ENCODE results near the gene RASSF7.
A peak's percentile ranks its signal among the peaks of the same experiment; 100 is the strongest.

RASSF7 gene

DNA sequence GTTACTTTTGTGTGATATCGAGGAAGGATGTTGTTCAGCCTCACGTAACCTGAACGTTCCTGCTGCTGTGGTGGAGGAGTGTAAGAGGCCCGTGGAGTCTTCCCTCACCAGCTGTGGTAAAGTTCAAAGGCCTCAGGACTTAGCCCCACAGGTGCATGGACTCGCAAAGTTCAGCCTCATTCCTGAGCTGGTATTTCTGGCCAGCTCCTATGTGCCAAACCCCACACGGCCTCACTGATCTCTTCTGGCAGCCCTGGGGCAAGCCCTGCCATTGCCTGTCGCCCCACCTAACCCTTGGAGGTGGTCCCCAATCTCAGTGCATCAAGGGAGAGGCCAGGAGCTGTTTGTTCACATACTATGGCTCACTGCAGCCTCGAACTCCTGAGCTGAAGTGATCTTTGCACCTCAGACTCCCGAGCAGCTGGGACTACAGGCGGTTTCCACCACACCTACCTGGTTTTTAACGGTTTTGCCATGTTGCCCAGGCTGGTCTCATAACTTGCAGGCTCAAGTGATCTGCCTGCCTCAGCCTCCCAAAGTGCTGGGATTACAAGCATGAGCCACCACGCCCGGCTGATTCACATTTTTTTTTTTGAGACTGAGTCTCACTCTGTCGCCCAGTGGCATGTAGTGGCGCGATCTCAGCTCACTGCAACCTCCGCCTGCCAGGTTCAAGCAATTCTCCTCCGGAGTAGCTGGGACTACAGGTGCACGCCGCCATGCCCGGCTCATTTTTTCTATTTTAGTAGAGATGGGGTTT is 17.7 kb downstream of the RASSF7 start:
- peak overlapping the region; percentile 81 for H3K27ac ChIP-seq
- DNase-seq (ENCODE audit: low read depth, low spot score) = no peak

DNA sequence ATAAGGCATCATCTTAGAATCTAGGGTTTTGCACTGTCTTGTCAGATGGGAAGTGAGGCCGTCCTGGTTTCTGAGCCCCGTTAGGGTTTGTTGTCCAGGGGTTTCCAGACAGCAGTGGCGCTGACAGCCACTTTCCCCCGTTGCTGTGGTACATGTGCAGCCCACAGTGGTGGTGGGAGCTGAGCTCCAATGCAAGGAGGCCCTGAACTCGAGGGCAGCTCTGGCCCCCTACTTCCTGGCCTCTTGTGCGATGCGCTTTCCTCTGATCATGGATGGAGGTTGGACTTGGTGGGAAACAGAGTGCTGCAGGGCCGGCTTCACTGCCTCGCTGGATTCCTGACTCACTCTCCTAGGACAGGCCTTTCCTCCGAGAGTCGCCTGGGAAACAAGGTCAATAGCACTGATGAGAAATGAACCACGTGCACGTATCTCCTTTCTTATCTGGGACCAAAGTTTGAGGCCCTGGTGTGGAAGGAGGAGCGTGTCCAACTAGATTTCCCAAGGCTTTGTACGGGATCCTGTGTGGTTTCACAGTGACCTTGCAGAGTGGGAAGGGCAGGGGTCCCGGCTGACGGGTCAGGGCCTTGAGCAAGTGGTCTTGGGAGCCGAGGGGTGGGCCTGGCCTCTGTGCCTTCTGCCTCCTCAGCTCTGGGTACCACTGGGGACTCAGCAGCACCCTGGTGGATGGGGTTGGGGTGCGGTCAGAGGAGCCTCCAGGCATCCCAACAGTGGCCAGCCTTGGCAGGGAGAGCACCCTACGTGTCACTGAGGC is 19.2 kb downstream of the RASSF7 start:
- DNase-seq (ENCODE audit: low read depth, low spot score) = no peak
- no peak overlapping the region for H3K27ac ChIP-seq

DNA sequence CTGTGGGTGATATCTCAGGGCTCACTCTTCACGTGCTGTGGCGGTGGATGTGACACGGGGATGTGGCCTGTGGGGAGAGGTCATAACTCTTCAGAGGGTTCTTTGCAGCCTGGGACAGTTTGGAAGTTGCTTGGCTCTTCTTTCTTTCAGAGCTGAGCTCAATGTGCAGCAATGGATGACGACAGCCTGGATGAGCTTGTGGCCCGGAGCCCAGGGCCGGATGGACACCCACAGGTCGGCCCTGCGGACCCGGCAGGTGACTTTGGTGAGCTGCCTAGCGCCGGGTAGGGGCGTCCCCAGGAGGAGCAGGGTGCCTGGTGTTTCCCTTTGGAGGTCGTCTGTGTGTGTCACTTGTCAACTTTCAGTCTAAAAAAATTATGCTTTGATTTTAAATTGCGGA is 20.6 kb downstream of the RASSF7 start:
- DNase-seq (ENCODE audit: low read depth, low spot score) = no peak
- H3K27ac ChIP-seq = no peak overlapping the region

DNA sequence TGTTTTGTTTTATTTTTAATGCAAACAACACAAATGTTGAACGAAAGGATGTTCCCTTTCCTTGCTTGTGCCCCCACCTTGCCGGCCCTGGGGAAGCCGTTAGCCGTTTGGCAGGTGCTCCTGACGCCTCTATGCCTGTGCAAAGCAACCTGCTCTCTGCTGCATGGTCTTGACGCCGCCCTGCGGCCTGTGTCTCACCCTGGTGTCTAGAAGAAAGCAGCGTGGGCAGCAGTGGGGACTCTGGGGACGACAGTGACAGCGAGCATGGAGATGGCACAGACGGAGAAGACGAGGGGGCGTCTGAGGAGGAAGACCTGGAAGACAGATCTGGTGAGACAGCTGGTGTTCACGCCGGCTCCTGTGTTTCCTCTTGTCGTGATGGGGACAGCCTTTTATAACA is 21.0 kb downstream of the RASSF7 start:
- no peak overlapping the region for H3K27ac ChIP-seq
- no peak for DNase-seq (ENCODE audit: low read depth, low spot score)

DNA sequence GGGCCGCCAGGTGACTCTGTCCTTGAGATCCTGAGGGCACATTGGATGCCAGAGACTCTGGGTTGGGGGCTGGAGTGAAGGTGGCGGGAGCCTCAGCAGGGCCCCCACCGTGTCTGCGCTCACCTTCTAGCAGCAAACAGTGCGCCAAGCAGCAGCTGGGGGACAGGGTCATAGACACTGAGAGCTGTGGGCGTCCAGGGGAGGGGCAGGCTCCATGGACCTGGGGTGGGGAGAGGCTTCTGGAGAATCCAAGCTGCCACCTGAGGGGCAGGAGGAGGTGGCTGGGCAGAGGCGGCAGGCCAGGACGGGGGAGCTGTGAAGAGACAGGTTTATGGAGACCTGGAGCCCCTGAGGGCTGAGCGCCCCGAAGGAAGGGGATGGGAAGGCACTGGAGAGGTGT is 23.5 kb downstream of the RASSF7 start:
- no peak overlapping the region for H3K27ac ChIP-seq
- no peak for DNase-seq (ENCODE audit: low read depth, low spot score)

DNA sequence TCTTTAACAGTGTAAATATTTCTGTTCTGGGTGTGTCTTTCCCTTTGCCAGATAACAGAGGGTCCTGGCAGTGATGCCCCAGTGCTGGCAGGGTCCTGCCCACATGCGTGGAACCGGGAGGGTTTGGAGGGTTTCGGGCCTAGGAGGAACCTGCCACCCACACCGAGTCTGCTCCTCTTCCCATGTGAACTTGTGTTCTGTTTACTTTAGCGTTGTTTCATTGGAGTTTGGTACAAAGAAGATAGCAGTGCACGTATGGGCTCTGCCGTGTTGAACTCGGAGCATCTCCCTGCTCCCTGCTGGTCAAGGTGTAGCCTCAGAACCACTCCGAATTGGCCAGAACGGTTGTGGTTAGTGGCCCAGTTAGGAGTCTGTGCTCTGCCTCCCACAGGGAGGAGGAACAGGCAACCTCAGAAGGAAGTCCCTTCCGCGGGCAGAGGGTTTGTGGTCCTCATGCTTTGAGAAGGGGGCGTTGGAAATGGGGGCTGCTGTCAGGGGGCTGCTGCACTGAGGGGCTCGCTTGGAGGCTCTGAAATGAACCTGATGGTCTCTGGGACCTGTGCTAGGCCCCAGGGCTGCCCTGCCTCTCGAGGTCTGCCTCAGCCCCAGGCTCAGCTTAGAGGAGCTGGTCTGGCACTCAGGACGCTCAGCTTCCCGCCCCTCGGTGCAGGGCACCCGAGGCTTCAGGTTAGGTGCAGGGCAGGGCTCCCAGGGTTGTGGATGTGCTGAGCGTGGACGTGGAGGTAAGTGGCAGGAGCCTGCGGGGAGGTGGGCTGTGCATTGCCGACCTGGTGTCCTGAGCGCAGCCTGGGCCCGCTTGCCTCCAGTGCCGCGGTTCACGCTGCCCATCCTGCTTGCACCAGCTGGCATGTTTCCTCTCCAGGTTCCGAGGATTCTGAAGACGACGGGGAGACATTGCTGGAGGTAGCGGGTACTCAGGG is 25.9 kb downstream of the RASSF7 start:
- DNase-seq (ENCODE audit: low read depth, low spot score) = no peak
- H3K27ac ChIP-seq = no peak overlapping the region

DNA sequence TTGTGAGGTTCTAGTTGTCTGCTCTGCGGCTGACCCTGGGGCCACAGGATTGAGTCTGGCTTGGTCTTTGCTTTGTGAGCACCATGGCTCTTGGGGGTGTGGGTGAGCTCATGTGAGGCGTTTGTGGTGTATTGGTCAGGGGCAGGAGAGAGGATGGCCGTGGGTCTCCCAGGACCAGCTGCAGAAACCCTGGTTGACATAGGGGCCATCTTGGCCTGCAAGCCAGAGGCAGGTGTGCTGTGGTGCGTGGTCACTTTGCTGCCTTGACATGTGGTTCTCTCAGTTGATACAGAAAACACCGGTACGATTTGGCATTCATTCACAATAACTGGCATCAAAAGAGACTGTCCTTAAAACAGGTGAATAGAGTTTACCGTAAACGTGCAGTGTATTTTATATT is 26.8 kb downstream of the RASSF7 start:
- no peak overlapping the region for H3K27ac ChIP-seq

DNA sequence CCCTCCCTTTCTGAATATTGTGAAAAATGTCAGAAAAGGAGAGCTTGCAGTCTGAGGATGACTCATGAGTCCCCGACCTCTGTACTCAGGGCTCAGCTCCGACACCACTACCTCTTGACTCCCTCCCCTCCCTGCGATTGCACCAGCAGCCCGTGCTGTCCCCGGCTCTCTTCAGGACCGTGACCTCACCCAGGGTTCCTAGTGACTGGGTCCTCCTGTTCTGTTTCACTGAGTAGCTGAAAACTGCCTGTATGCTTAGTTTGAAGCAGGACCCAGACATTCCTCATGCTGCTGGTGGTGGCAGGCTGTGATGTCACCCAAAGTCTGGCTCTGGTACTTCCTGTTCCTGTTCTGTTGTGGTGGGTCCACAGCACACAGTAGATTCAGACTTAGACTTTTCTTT is 27.2 kb downstream of the RASSF7 start:
- H3K27ac ChIP-seq = no peak overlapping the region
- DNase-seq (ENCODE audit: low read depth, low spot score) = no peak

More for the DNA sequence above, 26.8 kb downstream of the RASSF7 start:
- DNase-seq (ENCODE audit: low read depth, low spot score) = no peak

DNA sequence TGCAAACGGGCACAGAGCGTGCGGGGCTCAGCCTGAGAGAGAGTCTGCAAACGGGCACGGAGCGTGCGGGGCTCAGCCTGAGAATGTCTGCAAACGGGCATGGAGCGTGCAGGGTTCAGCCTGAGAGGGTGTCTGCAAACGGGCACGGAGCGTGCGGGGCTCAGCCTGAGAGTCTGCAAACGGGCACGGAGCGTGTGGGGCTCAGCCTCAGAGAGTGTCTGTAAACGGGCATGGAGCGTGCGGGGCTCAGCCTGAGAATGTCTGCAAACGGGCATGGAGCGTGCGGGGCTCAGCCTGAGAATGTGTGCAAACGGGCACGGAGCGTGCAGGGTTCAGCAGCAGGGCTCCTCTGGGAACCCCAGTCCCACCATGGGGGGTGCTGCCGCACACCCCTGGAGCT is 29.0 kb downstream of the RASSF7 start:
- H3K27ac ChIP-seq = no peak overlapping the region
- no peak for DNase-seq (ENCODE audit: low read depth, low spot score)

DNA sequence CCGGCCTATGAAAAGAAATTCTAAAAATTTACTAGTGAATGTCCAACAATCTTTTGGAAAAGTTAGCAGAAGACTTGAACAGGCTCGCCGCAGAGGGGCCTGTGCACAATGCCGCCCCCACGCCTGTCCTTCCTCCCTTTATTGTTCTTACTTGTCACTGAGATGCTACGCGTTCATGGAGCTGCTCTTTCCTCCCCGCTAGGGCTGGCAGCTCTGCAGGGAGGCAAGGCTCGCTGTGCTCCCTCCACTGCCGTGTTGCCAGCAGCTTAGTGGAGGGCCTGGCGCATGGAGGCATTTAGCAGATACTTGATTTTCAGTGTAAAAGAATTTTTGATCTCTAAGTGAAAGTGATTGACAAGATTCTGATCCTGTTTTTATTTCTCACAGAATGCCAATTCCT is 30.2 kb downstream of the RASSF7 start:
- H3K27ac ChIP-seq = no peak overlapping the region

DNA sequence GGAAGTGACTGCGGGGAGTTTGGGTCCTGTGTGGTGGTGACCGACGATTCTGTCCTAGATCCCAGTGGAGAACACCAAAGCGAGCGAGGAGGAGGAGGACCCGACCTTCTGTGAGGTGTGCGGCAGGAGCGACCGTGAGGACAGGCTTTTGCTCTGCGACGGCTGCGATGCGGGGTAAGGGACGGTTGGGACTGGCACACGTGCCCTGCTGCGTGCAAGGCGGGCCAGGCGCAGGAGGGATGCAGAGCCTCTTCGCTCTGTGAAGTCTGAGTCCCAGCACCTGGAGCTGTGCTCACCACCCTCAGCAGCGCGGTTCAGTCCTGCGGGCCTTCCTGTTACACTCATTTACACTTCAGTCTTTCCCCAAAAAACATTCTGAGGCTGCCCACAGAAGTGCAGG is 31.7 kb downstream of the RASSF7 start:
- no peak for DNase-seq (ENCODE audit: low read depth, low spot score)
- no peak overlapping the region for H3K27ac ChIP-seq

More for the DNA sequence above, 30.2 kb downstream of the RASSF7 start:
- no peak for DNase-seq (ENCODE audit: low read depth, low spot score)

DNA sequence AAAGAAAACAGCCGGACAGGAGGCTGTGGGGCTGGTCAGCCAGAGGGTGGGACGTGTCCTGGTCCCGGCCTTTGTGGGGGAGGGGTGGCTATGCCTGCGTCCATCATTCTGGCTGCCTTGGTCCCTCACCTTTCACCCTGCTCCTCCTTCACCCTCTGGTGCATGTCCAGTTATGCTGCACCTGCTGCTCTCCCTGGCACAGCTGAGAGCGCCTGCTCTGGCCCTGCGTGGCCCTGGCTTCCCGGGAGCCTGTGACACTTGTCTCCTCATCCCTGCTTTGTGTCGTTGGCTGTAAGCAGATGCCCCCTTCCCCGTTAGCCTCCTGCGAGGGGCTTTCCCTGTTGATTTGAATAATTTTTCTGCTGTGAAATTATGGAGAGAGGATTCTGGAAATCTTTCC is 32.1 kb downstream of the RASSF7 start:
- no peak for DNase-seq (ENCODE audit: low read depth, low spot score)
- H3K27ac ChIP-seq = no peak overlapping the region

DNA sequence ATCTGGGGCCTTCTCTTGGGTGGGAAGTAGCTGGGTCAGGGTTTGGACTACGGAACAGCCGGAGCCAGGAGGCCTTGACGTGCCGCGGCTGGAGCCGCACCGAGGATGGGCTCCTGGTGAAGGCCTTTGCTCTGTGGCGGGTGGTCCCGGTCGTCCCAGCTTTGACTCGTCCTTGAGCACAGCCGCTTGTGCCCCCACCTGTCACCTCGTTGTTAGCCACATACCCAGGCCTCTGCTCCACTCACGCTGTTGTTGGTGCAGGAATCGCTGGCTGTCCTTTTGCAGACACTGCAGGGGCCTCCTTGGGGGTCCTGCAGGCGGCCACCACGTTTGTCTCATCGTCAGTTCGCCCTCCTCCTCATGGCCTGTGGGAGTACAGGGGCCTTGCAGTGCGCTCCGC is 32.6 kb downstream of the RASSF7 start:
- no peak for DNase-seq (ENCODE audit: low read depth, low spot score)
- H3K27ac ChIP-seq = no peak overlapping the region

DNA sequence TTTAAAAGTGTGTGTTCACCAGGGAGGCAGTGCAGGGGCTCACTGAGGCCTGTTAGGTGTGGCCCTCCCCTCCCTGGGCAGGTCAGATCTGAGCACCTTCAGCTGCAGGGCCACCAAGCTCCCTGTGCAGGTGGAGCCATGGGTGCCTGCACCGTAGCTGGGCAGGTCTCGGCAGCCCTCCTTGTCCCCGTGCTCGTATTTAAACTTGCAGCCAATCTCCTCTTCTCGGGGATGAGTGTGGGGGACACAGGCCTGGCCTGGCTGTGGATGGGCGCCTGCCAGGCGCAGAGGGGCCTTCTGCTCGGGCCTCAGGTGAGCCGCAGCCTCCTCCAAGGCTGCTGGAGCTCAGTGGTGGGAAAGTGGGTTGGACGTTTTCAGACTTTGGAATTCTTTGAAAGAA is 34.6 kb downstream of the RASSF7 start:
- DNase-seq (ENCODE audit: low read depth, low spot score) = no peak
- H3K27ac ChIP-seq = no peak overlapping the region

DNA sequence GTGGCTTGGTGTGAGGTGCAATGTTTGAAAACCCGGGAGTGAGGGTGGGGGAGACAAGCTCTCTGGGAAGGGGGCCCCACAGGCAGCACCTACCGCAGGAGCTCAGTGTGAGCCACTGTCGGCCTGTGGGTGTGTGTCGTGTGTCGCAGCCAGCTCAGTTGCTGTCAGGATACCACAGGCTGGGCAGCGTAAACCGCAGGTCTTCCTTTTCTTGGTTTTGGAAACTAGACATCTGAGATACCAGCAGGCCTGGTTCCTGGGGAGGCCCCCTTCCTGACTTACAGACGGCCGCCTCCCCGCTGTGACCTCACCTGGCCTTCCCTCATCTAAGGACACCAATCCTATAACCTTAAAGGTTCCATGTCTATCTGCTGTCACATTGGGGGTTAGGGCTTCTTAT is 35.6 kb downstream of the RASSF7 start:
- DNase-seq (ENCODE audit: low read depth, low spot score) = no peak
- H3K27ac ChIP-seq = no peak overlapping the region

DNA sequence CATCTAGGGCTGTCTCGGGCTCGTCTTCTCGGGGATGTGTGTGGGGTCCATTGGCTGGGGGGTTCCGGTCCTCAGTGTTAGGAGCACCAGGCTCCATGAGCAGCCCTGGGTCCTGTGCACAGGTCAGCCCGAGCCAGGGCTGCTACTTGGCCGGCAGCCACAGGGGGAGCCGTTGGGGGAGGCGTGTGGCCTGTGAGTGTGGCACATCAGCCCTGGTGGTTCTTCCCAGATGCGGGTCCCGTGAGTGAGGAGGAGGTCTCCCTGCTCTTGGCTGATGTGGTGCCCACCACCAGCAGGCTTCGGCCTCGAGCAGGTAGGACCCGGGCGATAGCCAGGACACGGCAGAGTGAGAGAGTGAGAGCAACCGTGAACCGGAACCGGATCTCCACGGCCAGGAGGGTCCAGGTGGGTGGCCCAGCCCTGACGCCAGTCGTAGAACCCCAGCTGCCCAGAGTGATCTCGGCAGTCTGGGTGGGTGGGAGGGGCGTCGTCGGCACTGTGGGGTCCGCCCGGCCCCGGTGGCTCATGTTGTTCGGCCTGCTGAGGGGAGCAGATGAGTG is 36.5 kb downstream of the RASSF7 start:
- DNase-seq (ENCODE audit: low read depth, low spot score) = no peak
- H3K27ac ChIP-seq = no peak overlapping the region

DNA sequence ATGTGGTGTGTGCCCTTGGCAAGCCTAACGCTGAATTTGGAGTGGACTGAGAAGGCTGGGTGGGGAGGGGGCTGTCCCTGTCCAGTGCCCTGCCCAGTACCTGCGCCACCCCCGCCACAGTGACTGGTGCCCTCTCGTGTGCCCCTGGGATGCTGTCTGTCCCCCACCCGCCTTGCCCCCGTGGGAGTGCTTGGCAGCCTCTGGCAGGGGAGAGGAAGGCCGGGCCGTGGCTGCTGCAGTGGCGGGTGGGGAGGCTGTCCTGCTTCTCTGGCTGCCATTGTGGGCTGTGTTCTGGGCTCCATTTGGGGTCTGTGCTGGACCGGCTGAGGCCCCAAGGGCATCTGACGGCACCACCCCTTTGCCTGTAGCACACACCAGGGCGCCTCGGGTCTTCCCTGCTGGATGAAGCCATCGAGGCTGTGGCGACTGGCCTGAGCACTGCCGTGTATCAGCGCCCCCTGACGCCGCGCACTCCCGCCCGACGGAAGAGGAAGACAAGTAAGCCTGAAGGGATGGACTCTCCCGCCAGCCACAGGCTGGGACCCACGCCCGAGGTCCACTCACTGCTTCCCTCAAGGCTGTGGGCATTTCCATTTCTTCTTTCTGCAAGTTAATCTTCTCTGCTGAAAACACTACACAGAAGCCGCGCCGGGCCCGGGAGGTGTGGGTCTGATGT is 37.4 kb downstream of the RASSF7 start:
- DNase-seq (ENCODE audit: low read depth, low spot score) = no peak
- H3K27ac ChIP-seq = no peak overlapping the region

DNA sequence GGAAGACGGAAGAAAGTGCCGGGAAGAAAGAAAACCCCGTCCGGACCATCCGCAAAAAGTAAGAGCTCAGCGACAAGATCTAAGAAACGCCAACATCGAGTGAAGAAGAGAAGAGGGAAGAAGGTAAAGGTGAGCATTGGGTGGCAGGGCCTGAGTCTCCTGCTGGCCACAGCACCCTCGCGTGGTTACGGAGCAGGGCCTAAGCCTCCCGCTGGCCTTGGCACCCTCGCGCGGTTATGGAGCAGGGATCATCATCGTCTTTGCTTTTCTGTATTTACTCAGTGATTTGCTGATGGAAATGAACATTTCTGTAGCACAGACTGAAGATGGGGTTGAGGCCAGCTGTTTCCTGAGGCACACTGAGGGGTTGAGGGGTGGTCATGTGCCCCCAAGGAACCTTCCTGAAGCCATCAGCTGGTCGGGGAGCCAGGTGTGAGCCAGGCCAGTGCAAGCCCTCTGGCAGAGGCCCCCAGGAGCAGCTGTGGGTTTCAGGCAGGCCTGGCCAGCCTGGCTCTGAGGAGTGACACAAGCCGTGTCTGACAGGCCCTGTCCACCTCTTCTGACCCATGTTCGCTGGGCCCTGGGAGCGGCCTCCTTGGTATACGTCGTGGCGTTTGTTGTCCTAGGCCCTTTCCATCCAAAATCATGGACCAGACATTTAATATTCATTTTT is 40.9 kb downstream of the RASSF7 start:
- no peak for DNase-seq (ENCODE audit: low read depth, low spot score)
- H3K27ac ChIP-seq = no peak overlapping the region

DNA sequence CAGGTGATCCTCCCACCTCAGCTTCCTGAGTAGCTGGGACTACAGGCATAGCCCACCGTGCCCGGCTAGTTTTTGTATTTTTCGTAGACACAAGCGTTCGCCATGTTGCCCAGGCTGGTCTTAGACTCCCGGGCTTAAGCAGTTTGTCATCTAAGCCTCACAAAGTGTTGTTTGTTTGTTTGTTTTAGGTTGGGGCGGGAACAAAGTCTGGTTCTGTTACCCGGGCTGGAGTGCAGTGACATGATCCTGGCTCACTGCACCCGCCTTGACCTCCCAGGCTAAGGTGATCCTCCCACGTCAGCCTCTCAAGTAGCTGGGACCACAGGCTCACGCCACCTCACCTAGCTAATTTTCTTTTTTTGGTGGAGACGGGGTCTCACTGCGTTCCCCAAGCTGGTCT is 42.4 kb downstream of the RASSF7 start:
- no peak for DNase-seq (ENCODE audit: low read depth, low spot score)

More for the DNA sequence above, 42.4 kb downstream of the RASSF7 start:
- H3K27ac ChIP-seq = no peak overlapping the region
